Stimulated activated CD4-positive, alpha-beta T cell treated with anti-CD3 and anti-CD28 coated beads, Interleukin-15, amount 100 ng/mL, for 1 hour (primary cell): ENCODE measurements around the gene SNORC.
A peak's percentile ranks its signal among the peaks of the same experiment; 100 is the strongest.
"Not testable (repeated sequence)": the region's sequence is repeated elsewhere in the genome, so short reads cannot be mapped to it uniquely, and the experiment has no call there.

Experiments
- DNase-seq, 2 donors: peaks; one replicate each; pipeline ENCODE4 v3.0.0-alpha.2; 2020; ENCODE audit warnings: low read depth in 1 of 2, low spot score in 1 of 2

The SNORC gene

GRCh38 chr2:232896111-232896510, 26.0 kb downstream of the SNORC start:
- DNase-seq, result no peak

GRCh38 chr2:232896720-232897597, 26.9 kb downstream of the SNORC start:
- DNase-seq, result no peak

GRCh38 chr2:232897598-232898408, 27.7 kb downstream of the SNORC start:
- DNase-seq, result no peak

- no peak for DNase-seq
Measured at GRCh38 chr2:232898592-232899543, 28.8 kb downstream of the SNORC start.

GRCh38 chr2:232900811-232901735, 31.0 kb downstream of the SNORC start:
- DNase-seq, result no peak

GRCh38 chr2:232901736-232902578, 31.9 kb downstream of the SNORC start:
- peak in 1 of 2 donors; percentile 10 for DNase-seq

- no peak for DNase-seq
Measured at GRCh38 chr2:232903989-232904388, 33.9 kb downstream of the SNORC start.

- DNase-seq, result not testable (repeated sequence)
Measured at GRCh38 chr2:232906867-232907717, 37.0 kb downstream of the SNORC start.

GRCh38 chr2:232907718-232908085, 37.6 kb downstream of the SNORC start:
- not testable (repeated sequence) for DNase-seq

- DNase-seq, result no peak
Measured at GRCh38 chr2:232908695-232909094, 38.6 kb downstream of the SNORC start.

GRCh38 chr2:232910376-232910775, 40.3 kb downstream of the SNORC start:
- DNase-seq, result no peak

- no peak for DNase-seq
Measured at GRCh38 chr2:232911712-232912277, 41.7 kb downstream of the SNORC start.

- DNase-seq, result no peak
Measured at GRCh38 chr2:232913903-232914302, 43.8 kb downstream of the SNORC start.

GRCh38 chr2:232919141-232919540, 49.1 kb downstream of the SNORC start:
- no peak for DNase-seq

- DNase-seq, result no peak
Measured at GRCh38 chr2:232920055-232920454, 50.0 kb downstream of the SNORC start.

GRCh38 chr2:232920760-232921159, 50.7 kb downstream of the SNORC start:
- DNase-seq, result no peak

- DNase-seq, result no peak
Measured at GRCh38 chr2:232924433-232924832, 54.4 kb downstream of the SNORC start.
